Memory B cell (primary cell): ENCODE results near the gene GLTPD2.

Experiments used
- ATAC-seq: fragments of 150-1000 bp; cut with Tn5 transposase; 2 replicates; pipeline ENCODE4 v1.10.0; 2021; ENCODE audit warnings: low read depth, mild to moderate bottlenecking, moderate library complexity
- DNase-seq, 2 donors: peaks; one replicate each; pipeline ENCODE4 v3.0.0; 2022; ENCODE audit warnings: low spot score in 2 of 2
- H3K27ac Mint-ChIP-seq: one replicate; pipeline ENCODE4 v1.8.0; 2022; ENCODE audit warnings: mild to moderate bottlenecking, moderate library complexity, mixed read lengths
- H3K27me3 Mint-ChIP-seq: one replicate; pipeline ENCODE4 v1.8.0; 2022; ENCODE audit warnings: mixed read lengths
- H3K36me3 Mint-ChIP-seq: one replicate; pipeline ENCODE4 v1.8.0; 2022; ENCODE audit warnings: mild to moderate bottlenecking, mixed read lengths
- H3K4me1 Mint-ChIP-seq: one replicate; pipeline ENCODE4 v1.8.0; 2022; ENCODE audit warnings: mixed read lengths
- H3K4me3 Mint-ChIP-seq: one replicate; pipeline ENCODE4 v1.8.0; 2022; ENCODE audit warnings: mild to moderate bottlenecking, moderate library complexity, mixed read lengths
- H3K9me3 Mint-ChIP-seq: one replicate; pipeline ENCODE4 v1.8.0; 2022; ENCODE audit warnings: mixed read lengths

Gene GLTPD2

GRCh38 chr17:4785311-4786105 lies 3.3 kb upstream of the GLTPD2 start:
- H3K36me3 Mint-ChIP-seq: no peaks in the 10 kb centered on the region
- DNase-seq (no peak), ATAC-seq (no peak)
- H3K27ac Mint-ChIP-seq: no peak overlapping the region
- peaks cover 18% of the 10 kb centered on the region for H3K27me3 Mint-ChIP-seq
- H3K4me1 Mint-ChIP-seq: peaks cover 13% of the 10 kb centered on the region
- no peaks in the 10 kb centered on the region for H3K9me3 Mint-ChIP-seq
- H3K4me3 Mint-ChIP-seq: peak overlapping the region; percentile 52

- H3K4me3 Mint-ChIP-seq: peak within 1 kb of the TSS; percentile 52
- H3K4me1 Mint-ChIP-seq: peaks cover 16% of the 10 kb centered on the region
- no peaks in the 10 kb centered on the region for H3K9me3 Mint-ChIP-seq
- no peak within 1 kb of the TSS for H3K27ac Mint-ChIP-seq
- peaks cover 18% of the 10 kb centered on the region for H3K27me3 Mint-ChIP-seq
- no peak for DNase-seq
- ATAC-seq: no peak
- H3K36me3 Mint-ChIP-seq: no peaks in the 10 kb centered on the region
These were observed 2.7 kb upstream of the GLTPD2 start, which contains the start of gene VMO1 for GRCh38 chr17:4786106-4786511. Gene VMO1, minus strand, starts transcription at chr17:4786364. Its CDS starts 12 bp downstream, at chr17:4786352.

- H3K9me3 Mint-ChIP-seq: no peaks in the 10 kb centered on the region
- ATAC-seq (no peak), DNase-seq (no peak)
- no peaks in the 10 kb centered on the region for H3K36me3 Mint-ChIP-seq
- no peak overlapping the region for H3K27ac Mint-ChIP-seq
- H3K27me3 Mint-ChIP-seq: peaks cover 18% of the 10 kb centered on the region
- peaks cover 18% of the 10 kb centered on the region for H3K4me1 Mint-ChIP-seq
- no peak overlapping the region for H3K4me3 Mint-ChIP-seq
These were observed 2.2 kb upstream of the GLTPD2 start for GRCh38 chr17:4786516-4786915.

GRCh38 chr17:4788159-4788806 lies 481 bp upstream of the GLTPD2 start:
- H3K27ac Mint-ChIP-seq: no peak overlapping the region
- DNase-seq (no peak), ATAC-seq (no peak)
- no peaks in the 10 kb centered on the region for H3K9me3 Mint-ChIP-seq
- H3K4me1 Mint-ChIP-seq: peaks cover 16% of the 10 kb centered on the region
- H3K36me3 Mint-ChIP-seq: no peaks in the 10 kb centered on the region
- peaks cover 11% of the 10 kb centered on the region for H3K27me3 Mint-ChIP-seq
- peak overlapping the region; percentile 33 for H3K4me3 Mint-ChIP-seq

GRCh38 chr17:4789701-4789950 lies 862 bp downstream of the GLTPD2 start:
- Mint-ChIP-seq H3K27me3 (peaks cover 9% of the 10 kb centered on the region), H3K9me3 (no peaks in the 10 kb centered on the region), H3K36me3 (no peaks in the 10 kb centered on the region), H3K4me1 (peaks cover 16% of the 10 kb centered on the region), H3K27ac (no peak overlapping the region), H3K4me3 (peak overlapping the region; percentile 89)
- no peak for DNase-seq
- peak; percentile 50 for ATAC-seq

GRCh38 chr17:4789951-4790704 lies 1.4 kb downstream of the GLTPD2 start:
- Mint-ChIP-seq H3K4me1 (peaks cover 16% of the 10 kb centered on the region), H3K27ac (peak overlapping the region; percentile 5), H3K36me3 (no peaks in the 10 kb centered on the region), H3K4me3 (peak overlapping the region; percentile 89), H3K27me3 (peaks cover 9% of the 10 kb centered on the region), H3K9me3 (no peaks in the 10 kb centered on the region)
- DNase-seq: peak; percentile 75 to 82
- ATAC-seq: peak; percentile 91

- Mint-ChIP-seq H3K27me3 (peaks cover 8% of the 10 kb centered on the region), H3K4me3 (peak overlapping the region; percentile 89), H3K27ac (peak overlapping the region; percentile 5), H3K4me1 (peaks cover 14% of the 10 kb centered on the region), H3K9me3 (no peaks in the 10 kb centered on the region), H3K36me3 (no peaks in the 10 kb centered on the region)
- DNase-seq (no peak), ATAC-seq (no peak)
These were observed 1.9 kb downstream of the GLTPD2 start for GRCh38 chr17:4790705-4791088.

- peak overlapping the region; percentile 100 for H3K4me3 Mint-ChIP-seq
- ATAC-seq (no peak), DNase-seq (no peak)
- H3K4me1 Mint-ChIP-seq: peaks cover 18% of the 10 kb centered on the region
- H3K9me3 Mint-ChIP-seq: no peaks in the 10 kb centered on the region
- peaks cover 6% of the 10 kb centered on the region for H3K36me3 Mint-ChIP-seq
- H3K27ac Mint-ChIP-seq: no peak overlapping the region
- H3K27me3 Mint-ChIP-seq: no peaks in the 10 kb centered on the region
These were observed 6.4 kb downstream of the GLTPD2 start for GRCh38 chr17:4795168-4795567.

- peak overlapping the region; percentile 96 for H3K27ac Mint-ChIP-seq
- no peak for DNase-seq
- H3K36me3 Mint-ChIP-seq: peaks cover 7% of the 10 kb centered on the region
- H3K27me3 Mint-ChIP-seq: no peaks in the 10 kb centered on the region
- H3K9me3 Mint-ChIP-seq: no peaks in the 10 kb centered on the region
- H3K4me3 Mint-ChIP-seq: peak overlapping the region; percentile 100
- peaks cover 10% of the 10 kb centered on the region for H3K4me1 Mint-ChIP-seq
- no peak for ATAC-seq
These were observed 7.8 kb downstream of the GLTPD2 start for GRCh38 chr17:4796552-4796920.

- no peak overlapping the region for H3K4me3 Mint-ChIP-seq
- DNase-seq: no peak
These were observed 11.9 kb downstream of the GLTPD2 start for GRCh38 chr17:4800462-4801196.

GRCh38 chr17:4802228-4802627 lies 13.5 kb downstream of the GLTPD2 start, which contains the start of gene C17orf114:
Gene C17orf114, minus strand, starts transcription at chr17:4802328.
- H3K27me3 Mint-ChIP-seq: no peaks in the 10 kb centered on the region
- DNase-seq (no peak), ATAC-seq (no peak)
- H3K9me3 Mint-ChIP-seq: no peaks in the 10 kb centered on the region
- H3K36me3 Mint-ChIP-seq: peaks cover 5% of the 10 kb centered on the region
- peaks cover 6% of the 10 kb centered on the region for H3K4me1 Mint-ChIP-seq
- no peak within 1 kb of the TSS for H3K27ac Mint-ChIP-seq
- H3K4me3 Mint-ChIP-seq: no peak within 1 kb of the TSS

More at GRCh38 chr17:4800462-4801196, 11.9 kb downstream of the GLTPD2 start:
- ATAC-seq: no peak
- H3K27me3 Mint-ChIP-seq: no peaks in the 10 kb centered on the region
- H3K36me3 Mint-ChIP-seq: peaks cover 7% of the 10 kb centered on the region
- peaks cover 12% of the 10 kb centered on the region for H3K4me1 Mint-ChIP-seq
- H3K27ac Mint-ChIP-seq: no peak overlapping the region
- H3K9me3 Mint-ChIP-seq: no peaks in the 10 kb centered on the region

- ATAC-seq (no peak), DNase-seq (no peak)
- Mint-ChIP-seq H3K27ac (no peak overlapping the region), H3K9me3 (no peaks in the 10 kb centered on the region), H3K36me3 (peaks cover 10% of the 10 kb centered on the region), H3K27me3 (no peaks in the 10 kb centered on the region), H3K4me3 (peak overlapping the region; percentile 66), H3K4me1 (peaks cover 21% of the 10 kb centered on the region)
These were observed 17.7 kb downstream of the GLTPD2 start for GRCh38 chr17:4806456-4806776.

- peaks cover 10% of the 10 kb centered on the region for H3K36me3 Mint-ChIP-seq
- H3K4me1 Mint-ChIP-seq: peaks cover 21% of the 10 kb centered on the region
- peak within 1 kb of the TSS; percentile 84 for H3K4me3 Mint-ChIP-seq
- peak; percentile 75 to 80 for DNase-seq
- peak; percentile 97 for ATAC-seq
- no peaks in the 10 kb centered on the region for H3K9me3 Mint-ChIP-seq
- H3K27ac Mint-ChIP-seq: peak within 1 kb of the TSS; percentile 53
- no peaks in the 10 kb centered on the region for H3K27me3 Mint-ChIP-seq
These were observed 18.2 kb downstream of the GLTPD2 start, which contains the start of gene PLD2 for GRCh38 chr17:4806777-4807604. Gene PLD2, plus strand, starts transcription at chr17:4807152. Its CDS starts 621 bp downstream, at chr17:4807773.
